Measurements from ENCODE around the gene ZNF275.
"Not testable (repeated sequence)": the region's sequence is repeated elsewhere in the genome, so short reads cannot be mapped to it uniquely, and the experiment has no call there.

Gene ZNF275

GRCh38 chrX:153357877-153358276 lies 23.9 kb downstream of the ZNF275 start:
- no peak for DNase-seq (ENCODE audit: low read depth in 1 of 2, low spot score in 1 of 2)

- no peak for DNase-seq (ENCODE audit: low read depth in 1 of 2, low spot score in 1 of 2)
Observed at GRCh38 chrX:153361781-153362397, 27.9 kb downstream of the ZNF275 start.

- no peak for DNase-seq (ENCODE audit: low read depth in 1 of 2, low spot score in 1 of 2)
Observed at GRCh38 chrX:153365670-153366069, 31.7 kb downstream of the ZNF275 start.

GRCh38 chrX:153366119-153366518 lies 32.2 kb downstream of the ZNF275 start:
- DNase-seq (ENCODE audit: low read depth in 1 of 2, low spot score in 1 of 2) = no peak

GRCh38 chrX:153366878-153367538 lies 33.1 kb downstream of the ZNF275 start:
- DNase-seq (ENCODE audit: low read depth in 1 of 2, low spot score in 1 of 2) = no peak

GRCh38 chrX:153370293-153371055 lies 36.5 kb downstream of the ZNF275 start:
- DNase-seq (ENCODE audit: low read depth in 1 of 2, low spot score in 1 of 2) = no peak

- DNase-seq (ENCODE audit: low read depth in 1 of 2, low spot score in 1 of 2) = no peak
Observed at GRCh38 chrX:153371256-153371655, 37.3 kb downstream of the ZNF275 start.

GRCh38 chrX:153372949-153373348 lies 39.0 kb downstream of the ZNF275 start:
- DNase-seq (ENCODE audit: low read depth in 1 of 2, low spot score in 1 of 2) = no peak

- no peak for DNase-seq (ENCODE audit: low read depth in 1 of 2, low spot score in 1 of 2)
Observed at GRCh38 chrX:153374426-153374825, 40.5 kb downstream of the ZNF275 start.

- no peak for DNase-seq (ENCODE audit: low read depth in 1 of 2, low spot score in 1 of 2)
Observed at GRCh38 chrX:153375571-153375970, 41.6 kb downstream of the ZNF275 start.

GRCh38 chrX:153377727-153378126 lies 43.8 kb downstream of the ZNF275 start:
- no peak for DNase-seq (ENCODE audit: low read depth in 1 of 2, low spot score in 1 of 2)

GRCh38 chrX:153378607-153379006 lies 44.7 kb downstream of the ZNF275 start:
- DNase-seq (ENCODE audit: low read depth in 1 of 2, low spot score in 1 of 2) = no peak

- DNase-seq (ENCODE audit: low read depth in 1 of 2, low spot score in 1 of 2) = no peak
Observed at GRCh38 chrX:153379508-153379907, 45.6 kb downstream of the ZNF275 start.

GRCh38 chrX:153379971-153380581 lies 46.1 kb downstream of the ZNF275 start:
- no peak for DNase-seq (ENCODE audit: low read depth in 1 of 2, low spot score in 1 of 2)

GRCh38 chrX:153380691-153381090 lies 46.7 kb downstream of the ZNF275 start:
- no peak for DNase-seq (ENCODE audit: low read depth in 1 of 2, low spot score in 1 of 2)

- no peak for DNase-seq (ENCODE audit: low read depth in 1 of 2, low spot score in 1 of 2)
Observed at GRCh38 chrX:153381684-153382532, 48.0 kb downstream of the ZNF275 start.

GRCh38 chrX:153382563-153383482 lies 48.9 kb downstream of the ZNF275 start:
- DNase-seq (ENCODE audit: low read depth in 1 of 2, low spot score in 1 of 2) = no peak

- DNase-seq (ENCODE audit: low read depth in 1 of 2, low spot score in 1 of 2) = no peak
Observed at GRCh38 chrX:153384390-153384789, 50.4 kb downstream of the ZNF275 start.

- DNase-seq (ENCODE audit: low read depth in 1 of 2, low spot score in 1 of 2) = not testable (repeated sequence)
Observed at GRCh38 chrX:153384973-153385372, 51.0 kb downstream of the ZNF275 start.

- DNase-seq (ENCODE audit: low read depth in 1 of 2, low spot score in 1 of 2) = no peak
Observed at GRCh38 chrX:153386097-153386496, 52.1 kb downstream of the ZNF275 start.
